Measurements from ENCODE around the gene MLLT10.

Gene MLLT10

GRCh38 chr10:21650353-21650752, 116.3 kb downstream of the MLLT10 start:
- no peak for DNase-seq

GRCh38 chr10:21655236-21655635, 121.2 kb downstream of the MLLT10 start:
- no peak for DNase-seq

- DNase-seq = no peak
Observed at GRCh38 chr10:21655687-21656086, 121.7 kb downstream of the MLLT10 start.

- no peak for DNase-seq
Observed at GRCh38 chr10:21661087-21661486, 127.1 kb downstream of the MLLT10 start.

GRCh38 chr10:21661935-21662334, 127.9 kb downstream of the MLLT10 start:
- no peak for DNase-seq

GRCh38 chr10:21662635-21663034, 128.6 kb downstream of the MLLT10 start:
- no peak for DNase-seq

GRCh38 chr10:21668831-21669230, 134.8 kb downstream of the MLLT10 start:
- no peak for DNase-seq

GRCh38 chr10:21670391-21670790, 136.4 kb downstream of the MLLT10 start:
- no peak for DNase-seq

- DNase-seq = no peak
Observed at GRCh38 chr10:21673668-21674067, 139.6 kb downstream of the MLLT10 start.

GRCh38 chr10:21675157-21675796, 141.2 kb downstream of the MLLT10 start:
- peak; percentile 40 for DNase-seq

- no peak for DNase-seq
Observed at GRCh38 chr10:21677551-21677950, 143.5 kb downstream of the MLLT10 start.

GRCh38 chr10:21681156-21681555, 147.1 kb downstream of the MLLT10 start:
- no peak for DNase-seq

GRCh38 chr10:21687266-21688008, 153.4 kb downstream of the MLLT10 start:
- no peak for DNase-seq

GRCh38 chr10:21688009-21688332, 153.9 kb downstream of the MLLT10 start:
- DNase-seq = no peak

GRCh38 chr10:21688870-21689269, 154.8 kb downstream of the MLLT10 start:
- no peak for DNase-seq

- DNase-seq = no peak
Observed at GRCh38 chr10:21689881-21690280, 155.8 kb downstream of the MLLT10 start.

GRCh38 chr10:21692916-21693315, 158.9 kb downstream of the MLLT10 start:
- no peak for DNase-seq

GRCh38 chr10:21693418-21693817, 159.4 kb downstream of the MLLT10 start:
- DNase-seq = no peak

- no peak for DNase-seq
Observed at GRCh38 chr10:21694631-21695030, 160.6 kb downstream of the MLLT10 start.

GRCh38 chr10:21696302-21696701, 162.3 kb downstream of the MLLT10 start:
- DNase-seq = no peak

GRCh38 chr10:21699575-21699974, 165.5 kb downstream of the MLLT10 start:
- DNase-seq = no peak

GRCh38 chr10:21700474-21700873, 166.4 kb downstream of the MLLT10 start:
- no peak for DNase-seq

GRCh38 chr10:21702633-21703111, 168.6 kb downstream of the MLLT10 start:
- no peak for DNase-seq

GRCh38 chr10:21705142-21705827, 171.3 kb downstream of the MLLT10 start:
- no peak for DNase-seq

All from NCI-H146 (cell line).